Suppressor macrophage treated with lipopolysaccharide for 1 hour (primary cell): ENCODE measurements around the gene MZT2A.
A peak's percentile ranks its signal among the peaks of the same experiment; 100 is the strongest.
"Not testable (repeated sequence)": the region's sequence is repeated elsewhere in the genome, so short reads cannot be mapped to it uniquely, and the experiment has no call there.

Experiments used
- DNase-seq, 3 donors: peaks; one replicate each; pipeline ENCODE4 v3.0.0-alpha.2; 2020 to 2022

The MZT2A gene, protein sequence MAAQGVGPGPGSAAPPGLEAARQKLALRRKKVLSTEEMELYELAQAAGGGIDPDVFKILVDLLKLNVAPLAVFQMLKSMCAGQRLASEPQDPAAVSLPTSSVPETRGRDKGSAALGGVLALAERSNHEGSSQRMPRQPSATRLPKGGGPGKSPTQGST

DNA sequence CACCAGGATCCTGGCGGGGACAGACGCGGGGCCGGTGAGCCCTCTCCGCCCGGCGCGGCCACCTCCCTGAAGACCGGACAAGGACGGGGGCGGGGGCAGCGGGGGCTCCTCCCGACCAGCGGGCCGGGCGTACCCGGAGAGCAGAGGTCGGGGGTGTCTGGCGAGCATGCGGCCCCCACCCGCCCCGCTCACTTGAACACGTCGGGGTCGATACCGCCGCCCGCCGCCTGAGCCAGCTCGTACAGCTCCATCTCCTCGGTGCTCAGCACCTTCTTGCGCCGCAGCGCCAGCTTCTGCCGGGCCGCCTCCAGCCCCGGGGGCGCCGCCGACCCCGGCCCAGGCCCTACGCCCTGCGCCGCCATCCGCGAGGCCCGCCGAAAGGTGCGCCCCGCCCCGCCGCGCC is at the start of gene MZT2A:
MZT2A (minus strand) TSS at position 383 of the 403 bp plus-strand sequence; CDS start at position 362, 21 bp downstream.
- not testable (repeated sequence) for DNase-seq

DNA sequence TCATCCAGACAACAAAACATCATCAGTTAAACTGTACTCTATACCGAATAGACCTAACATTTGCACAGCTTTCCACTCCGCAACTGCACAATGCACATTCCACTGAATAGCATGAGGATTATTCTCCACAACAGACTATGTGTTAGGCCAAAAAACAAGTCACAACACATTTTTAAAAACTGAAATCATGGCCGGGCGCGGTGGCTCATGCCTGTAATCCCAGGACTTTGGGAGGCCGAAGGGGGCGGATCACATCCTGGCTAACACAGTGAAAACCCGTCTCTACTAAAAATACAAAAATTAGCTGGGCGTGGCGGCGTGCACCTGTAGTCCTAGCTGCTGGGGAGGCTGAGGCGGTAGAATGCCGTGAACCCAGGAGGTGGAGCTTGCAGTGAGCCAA is 46.7 kb upstream of the MZT2A start:
- DNase-seq = not testable (repeated sequence)

DNA sequence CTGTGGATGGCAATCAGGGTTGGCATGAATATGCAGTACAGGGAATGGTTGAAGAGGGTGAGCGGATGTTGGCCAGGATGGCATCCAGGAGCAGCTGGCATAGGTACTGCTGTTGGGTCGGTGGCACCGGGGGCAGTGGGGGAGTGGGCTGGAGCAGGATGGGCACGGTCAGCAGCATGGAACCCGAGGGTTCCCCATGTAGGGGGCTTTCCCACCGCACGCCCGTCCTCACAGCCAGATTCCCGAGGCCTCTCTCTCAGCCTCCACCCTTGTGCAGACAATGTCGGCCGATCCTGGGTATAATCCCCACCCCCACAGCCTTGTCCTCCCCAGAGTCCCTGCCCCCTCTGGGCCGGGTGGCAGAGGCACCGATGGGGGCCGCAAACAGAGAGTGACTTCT is 44.6 kb upstream of the MZT2A start:
- DNase-seq = not testable (repeated sequence)

DNA sequence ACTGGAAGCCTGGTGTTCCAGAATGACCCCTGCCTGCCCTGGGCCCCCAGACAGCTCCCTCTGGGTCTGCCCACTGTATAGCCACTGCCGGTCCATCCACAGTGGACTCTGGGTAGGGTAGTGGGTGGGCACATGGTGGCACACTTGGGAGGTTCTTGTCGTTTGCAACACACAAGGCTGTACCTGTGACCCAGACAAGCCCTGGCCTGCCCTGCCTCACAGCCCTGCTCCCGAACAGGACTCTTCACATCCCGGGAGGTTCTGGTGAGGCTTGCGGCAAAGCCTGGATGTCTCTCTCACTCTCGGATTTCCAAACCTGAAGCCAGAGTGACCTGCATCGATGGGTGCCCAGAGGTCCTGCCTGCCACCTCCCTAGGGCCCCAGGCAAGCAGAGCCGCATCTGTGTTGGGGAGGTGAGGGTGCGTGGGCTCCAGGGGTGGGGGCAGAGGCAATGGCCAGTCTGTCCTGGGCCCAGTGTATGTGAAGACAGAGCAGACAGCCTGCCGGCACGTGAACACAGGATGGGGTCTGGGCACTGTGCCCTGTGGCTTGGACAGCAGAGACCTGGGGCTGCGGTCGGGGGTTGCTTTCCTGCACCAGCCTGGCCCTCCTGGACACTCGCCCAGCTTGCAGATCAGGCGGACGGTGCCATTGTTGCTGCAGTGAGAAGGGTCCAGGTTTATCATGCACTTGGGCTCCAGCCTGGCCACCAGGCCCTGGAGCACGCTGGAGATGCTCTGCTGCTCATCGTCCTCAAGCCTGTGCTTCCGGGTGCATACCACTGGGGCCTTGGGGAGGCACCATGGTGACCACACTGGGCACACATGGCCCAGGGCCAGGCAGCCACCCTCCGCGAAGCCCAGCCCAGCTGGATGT is 44.0 kb upstream of the MZT2A start:
- not testable (repeated sequence) for DNase-seq

DNA sequence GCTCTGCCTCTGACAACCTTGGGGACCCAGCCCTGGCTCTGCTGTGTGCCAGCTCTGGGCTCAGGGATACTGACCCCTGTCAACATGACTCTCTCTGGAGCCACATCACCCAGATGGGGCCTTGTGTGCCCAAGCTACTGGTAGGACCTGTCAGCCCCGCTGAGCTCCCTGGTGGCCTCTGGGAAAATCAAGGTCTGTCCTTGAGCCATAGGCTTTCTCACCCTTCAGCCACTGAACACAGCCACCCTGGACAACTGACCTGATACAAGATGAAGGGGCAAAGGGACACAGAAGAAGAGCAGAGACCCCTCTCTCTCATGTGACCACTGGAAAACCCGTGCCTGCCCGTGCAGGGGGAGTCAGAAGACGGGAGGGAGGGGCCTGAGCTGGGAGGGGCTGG is 43.3 kb upstream of the MZT2A start:
- DNase-seq = no peak

DNA sequence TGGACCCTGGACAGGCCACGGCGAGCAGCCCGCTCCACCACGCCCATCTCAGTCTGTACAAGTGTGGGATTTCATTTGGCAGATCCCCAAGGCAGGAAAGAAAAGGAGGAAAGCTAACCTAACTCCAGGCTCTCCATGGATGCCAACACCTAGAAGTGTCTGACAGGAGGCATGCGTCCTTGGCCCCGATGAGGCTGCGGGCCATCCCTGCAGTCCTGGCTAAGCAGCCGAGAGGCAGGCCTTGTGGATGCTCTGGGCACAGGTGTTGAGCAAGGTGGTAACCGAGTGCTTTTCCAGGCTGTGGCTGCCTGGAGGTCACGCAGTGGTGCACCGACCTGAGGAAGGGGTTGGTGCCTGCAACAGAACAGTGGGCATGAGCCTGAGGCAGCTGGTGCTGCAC is 42.8 kb upstream of the MZT2A start:
- not testable (repeated sequence) for DNase-seq

DNA sequence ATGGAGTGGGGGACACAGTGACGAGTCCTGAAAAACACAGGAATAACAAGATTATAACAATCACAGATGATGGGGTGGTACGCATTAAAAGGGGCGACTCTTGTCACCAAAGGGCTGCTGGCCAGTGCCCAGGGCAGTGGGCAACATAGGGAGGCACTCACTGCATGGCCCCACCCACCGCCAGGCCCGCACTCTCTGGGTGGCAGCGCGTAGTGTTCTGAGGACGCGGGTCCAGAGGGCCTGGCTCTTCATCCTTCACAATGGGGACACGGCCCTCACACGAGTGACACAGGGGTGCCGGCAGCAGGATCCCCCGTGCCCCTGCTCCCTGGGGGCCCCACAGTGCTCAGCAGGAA is 42.1 kb upstream of the MZT2A start:
- DNase-seq = not testable (repeated sequence)

DNA sequence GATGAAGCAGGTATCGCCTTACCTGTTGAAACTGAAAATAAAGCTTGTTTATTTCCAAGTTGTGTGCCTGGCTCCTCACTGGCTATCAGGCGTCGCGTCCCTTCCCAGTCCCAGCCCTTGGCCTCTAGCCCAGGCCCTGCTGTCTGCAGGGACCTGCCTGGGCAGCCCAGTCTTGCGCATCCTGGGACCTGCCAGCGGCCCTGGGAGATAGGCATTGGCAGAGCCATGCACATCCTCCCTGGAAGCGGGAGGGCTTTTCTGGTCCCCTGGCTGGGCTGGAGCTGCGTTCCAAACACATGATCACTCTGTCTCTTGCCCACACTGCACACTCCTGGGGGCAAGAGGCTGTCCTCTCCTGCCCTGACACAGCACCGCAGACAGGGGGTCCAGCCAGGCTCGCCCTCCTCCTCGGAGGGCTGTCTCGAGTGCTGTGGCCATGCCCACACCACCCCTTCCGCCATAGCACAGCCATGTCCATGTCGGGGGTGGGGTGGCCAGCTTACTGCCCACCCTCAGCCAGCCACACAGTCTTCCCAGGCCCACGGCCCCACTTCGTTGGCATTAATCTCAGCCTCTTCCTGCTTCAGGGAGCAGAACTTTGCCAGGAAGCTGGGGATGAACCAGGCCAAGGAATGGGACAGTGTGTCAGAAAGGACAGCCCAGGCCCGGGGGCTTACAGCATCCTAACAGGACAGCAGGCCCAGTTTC is 41.6 kb upstream of the MZT2A start:
- not testable (repeated sequence) for DNase-seq

DNA sequence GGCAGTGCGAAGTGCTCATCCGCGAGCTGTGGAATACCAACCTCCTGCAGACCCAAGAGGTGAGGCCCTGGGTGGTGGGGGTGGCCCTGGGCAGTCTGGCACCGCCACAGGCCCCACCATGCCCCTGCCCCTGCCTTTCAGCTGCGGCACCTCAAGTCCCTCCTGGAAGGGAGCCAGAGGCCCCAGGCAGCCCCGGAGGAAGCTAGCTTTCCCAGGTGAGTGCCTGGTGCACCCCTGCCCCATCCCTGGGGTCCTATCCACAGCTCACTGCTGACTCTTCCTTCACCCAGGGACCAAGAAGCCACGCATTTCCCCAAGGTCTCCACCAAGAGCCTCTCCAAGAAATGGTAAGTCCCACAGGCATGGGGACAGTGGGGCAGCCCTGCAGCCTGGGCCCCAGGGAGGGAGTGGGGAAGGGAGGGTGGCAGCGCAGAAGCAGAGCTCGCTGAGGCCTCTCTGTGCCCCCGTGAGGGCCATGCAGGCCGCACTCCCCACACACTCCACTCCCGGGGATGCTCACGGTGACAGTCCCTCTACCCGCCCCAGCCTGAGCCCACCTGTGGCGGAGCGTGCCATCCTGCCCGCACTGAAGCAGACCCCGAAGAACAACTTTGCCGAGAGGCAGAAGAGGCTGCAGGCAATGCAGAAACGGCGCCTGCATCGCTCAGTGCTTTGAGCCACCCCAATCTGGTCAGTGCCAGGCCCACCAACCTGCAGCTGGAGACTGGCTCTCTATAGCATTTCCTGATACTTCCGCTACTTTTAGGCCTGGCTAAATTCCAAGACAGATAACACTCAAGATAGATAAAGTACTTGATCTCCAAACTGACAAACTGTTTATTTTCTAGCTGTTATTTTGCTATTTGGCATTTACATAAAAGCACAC is 40.8 kb upstream of the MZT2A start:
- not testable (repeated sequence) for DNase-seq

DNA sequence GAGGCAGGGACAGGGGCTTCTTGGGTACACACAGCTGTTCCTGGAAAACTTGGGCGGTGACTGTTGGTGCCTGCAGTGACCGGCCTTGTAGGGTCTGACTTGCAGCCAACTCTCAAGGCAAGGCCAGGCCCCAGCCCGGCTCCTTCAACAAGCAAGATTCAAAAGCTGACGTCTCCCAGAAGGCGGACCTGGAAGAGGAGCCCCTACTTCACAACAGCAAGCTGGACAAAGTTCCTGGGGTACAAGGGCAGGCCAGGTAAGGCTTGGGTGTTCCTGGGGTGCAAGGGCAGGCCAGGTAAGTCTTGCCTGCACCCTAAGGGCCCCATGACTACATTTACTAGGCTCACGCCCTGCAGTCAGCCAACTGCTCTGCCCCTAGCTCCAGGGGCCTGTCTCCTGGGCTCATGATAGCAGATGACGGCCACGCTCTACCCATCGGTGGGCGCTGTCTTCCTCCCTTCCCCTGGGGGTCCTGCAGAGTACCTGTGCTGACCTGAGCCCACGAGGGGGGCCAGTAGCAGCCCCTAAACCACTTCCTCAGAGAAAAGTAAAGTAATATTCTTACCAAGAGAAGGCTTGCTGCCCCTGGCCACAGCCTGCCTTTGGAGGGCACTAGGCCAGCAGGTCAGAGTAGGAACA is 39.5 kb upstream of the MZT2A start:
- DNase-seq = not testable (repeated sequence)

DNA sequence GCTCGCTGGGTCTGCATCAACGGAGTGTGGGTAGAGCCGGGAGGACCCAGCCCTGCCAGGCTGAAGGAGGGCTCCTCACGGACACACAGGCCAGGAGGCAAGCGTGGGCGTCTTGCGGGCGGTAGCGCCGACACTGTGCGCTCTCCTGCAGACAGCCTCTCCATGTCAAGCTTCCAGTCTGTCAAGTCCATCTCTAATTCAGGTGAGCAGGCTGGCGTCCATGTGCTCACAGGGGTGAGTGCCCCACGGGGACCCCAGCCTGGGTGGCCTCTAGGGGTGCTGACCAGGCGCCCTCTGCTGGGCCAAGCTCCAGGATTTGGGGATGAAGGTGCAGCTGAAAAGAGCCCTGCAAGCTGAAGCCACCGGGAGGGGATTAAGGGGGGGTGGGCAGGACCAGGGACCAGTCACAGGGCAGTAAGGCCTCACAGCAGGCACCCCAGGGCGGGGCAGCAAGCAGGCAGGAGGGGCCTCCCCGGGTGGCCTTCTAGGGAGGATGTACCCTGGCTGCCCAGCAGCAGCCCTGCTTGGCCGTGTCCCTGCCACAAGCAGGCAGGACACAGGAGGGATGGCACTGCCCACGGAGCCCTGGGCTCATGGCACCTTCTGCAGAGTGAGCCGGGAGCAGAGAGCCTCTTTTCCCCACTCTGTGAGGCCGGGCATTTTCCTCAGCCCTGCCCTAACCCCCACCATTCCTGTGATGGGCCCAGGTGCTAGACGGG is 38.6 kb upstream of the MZT2A start:
- DNase-seq = not testable (repeated sequence)

DNA sequence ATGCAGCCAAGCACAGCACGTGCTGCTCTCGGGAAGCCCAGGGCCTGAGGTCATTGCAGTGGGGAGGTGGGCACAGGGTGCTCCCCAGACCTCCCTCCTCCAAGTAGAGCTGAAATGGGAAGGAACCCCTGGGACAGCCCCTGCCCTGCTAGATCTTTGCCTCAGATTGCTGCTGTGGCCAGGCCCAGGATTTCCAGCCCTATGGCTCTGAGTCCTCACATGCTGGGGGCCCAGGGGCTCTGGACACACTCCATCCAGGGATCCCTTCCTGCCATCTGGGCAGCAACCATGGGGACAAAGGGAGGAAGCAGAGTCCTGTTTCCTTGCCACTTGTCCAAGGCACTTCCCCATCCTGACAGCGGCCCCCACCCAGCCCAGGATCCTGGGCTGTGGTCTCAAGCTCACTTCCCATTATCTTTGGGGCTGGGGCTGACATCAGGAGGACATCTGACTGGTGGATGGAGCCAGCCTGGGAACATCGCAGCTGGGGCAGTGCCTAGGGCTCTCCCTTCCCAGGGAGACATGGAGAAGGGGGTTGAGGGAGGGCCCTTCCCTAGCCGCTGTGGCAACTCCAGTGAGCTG is 37.8 kb upstream of the MZT2A start:
- not testable (repeated sequence) for DNase-seq

DNA sequence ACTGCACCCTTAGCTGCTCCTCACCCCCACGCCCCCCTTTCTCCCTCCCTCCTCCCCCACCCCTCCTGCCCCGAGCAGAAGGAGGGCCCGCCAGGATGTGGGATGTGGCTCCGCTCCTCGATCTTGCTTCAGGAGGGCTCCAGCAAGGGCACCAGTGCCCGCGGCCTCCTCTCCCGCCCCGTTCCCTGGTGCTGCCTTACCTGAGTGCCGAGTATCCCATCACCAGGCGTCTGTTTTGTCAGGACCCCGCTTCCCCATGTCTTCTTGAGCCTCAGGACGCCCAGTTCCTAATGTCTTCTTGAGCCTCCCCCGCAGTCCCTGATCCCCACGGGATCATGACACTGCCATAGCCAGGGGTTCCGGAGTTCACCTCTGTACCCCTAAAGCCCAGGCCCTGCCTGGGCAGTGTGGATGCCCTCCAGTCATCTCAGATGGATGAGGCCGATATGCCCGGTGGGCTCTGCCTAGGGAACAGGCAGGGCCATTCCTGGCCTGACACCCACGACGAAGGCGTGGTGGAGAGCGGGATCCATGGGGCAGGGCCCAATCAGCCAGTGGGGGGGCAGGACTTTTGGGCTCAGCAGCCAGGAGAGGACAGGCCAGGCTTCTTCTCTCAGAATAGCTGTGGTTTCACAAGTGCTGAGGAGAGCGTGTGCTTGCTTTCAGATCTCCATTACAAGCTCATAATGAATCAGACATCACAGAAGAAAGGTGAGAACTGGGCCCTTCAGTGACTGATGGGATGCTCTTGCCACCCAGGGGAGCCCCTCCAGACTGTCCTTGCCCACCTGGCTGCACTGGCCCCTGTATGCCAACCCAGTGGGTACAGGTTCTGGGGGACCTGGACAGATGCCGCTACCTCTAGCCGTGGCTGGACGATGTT is 37.0 kb upstream of the MZT2A start:
- DNase-seq = not testable (repeated sequence)

DNA sequence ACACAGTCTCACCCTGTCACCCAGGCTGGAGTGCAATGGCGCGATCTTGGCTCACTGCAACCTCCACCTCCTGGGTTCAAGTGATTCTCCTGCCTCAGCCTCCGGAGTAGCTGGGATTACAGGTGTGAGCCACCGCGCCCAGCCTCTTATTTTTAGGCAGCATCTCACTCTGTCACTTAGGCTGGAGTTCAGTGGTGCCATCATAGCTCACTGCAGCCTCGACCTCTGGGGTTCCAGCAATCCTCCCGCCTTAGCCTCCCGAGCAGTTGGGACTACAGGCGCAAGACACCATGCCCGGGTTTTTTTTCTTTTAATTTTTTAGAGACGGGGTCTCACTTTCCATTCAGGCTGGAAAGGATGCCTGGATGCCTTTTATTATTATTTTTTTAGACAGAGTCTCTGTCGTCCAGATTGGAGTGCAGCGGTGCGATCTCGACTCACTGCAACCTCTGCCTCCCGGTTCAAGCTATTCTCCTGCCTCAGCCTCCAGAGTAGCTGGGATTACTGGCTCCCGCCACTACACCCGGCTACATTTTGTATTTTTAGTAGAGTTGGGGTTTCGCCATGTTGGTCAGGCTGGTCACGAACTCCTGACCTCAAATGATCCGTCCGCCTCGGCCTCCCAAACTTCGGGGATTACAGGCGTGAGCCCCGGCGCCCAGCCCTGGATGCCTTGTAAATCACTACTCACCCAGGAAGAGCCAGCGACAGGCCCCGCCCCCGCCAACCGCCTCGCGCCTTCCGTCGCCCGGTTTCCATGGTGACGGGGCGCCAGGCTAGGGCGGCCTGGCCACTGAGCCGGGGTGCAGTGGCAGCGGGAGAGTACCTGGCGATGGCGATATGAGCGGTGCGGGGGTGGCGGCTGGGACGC is 35.2 kb upstream of the MZT2A start, which contains the start of gene CCDC74A:
CCDC74A (plus strand) TSS at position 758 of the 871 bp plus-strand sequence; CDS start at position 841, 83 bp downstream.
- peak; percentile 66 to 88 (median 73) for DNase-seq

DNA sequence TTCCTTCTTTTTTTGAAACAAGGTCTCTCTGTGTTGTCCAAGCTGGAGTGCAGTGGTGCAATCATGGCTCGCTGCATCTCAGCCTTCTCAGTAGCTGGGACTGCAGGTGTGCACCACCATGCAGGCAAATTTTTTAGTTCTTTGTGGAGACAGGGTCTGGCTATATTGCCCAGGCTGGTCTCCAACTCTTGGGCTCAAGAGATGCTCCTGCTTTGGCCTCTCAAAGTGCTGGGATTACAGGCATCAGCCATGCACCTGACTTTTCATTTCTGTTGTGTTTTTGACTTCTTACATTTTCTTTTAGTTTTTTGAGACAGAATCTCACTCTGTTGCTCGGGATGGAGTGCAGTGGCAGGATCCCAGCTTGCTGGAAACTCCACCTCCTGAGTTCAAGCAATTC is 33.1 kb upstream of the MZT2A start:
- not testable (repeated sequence) for DNase-seq

DNA sequence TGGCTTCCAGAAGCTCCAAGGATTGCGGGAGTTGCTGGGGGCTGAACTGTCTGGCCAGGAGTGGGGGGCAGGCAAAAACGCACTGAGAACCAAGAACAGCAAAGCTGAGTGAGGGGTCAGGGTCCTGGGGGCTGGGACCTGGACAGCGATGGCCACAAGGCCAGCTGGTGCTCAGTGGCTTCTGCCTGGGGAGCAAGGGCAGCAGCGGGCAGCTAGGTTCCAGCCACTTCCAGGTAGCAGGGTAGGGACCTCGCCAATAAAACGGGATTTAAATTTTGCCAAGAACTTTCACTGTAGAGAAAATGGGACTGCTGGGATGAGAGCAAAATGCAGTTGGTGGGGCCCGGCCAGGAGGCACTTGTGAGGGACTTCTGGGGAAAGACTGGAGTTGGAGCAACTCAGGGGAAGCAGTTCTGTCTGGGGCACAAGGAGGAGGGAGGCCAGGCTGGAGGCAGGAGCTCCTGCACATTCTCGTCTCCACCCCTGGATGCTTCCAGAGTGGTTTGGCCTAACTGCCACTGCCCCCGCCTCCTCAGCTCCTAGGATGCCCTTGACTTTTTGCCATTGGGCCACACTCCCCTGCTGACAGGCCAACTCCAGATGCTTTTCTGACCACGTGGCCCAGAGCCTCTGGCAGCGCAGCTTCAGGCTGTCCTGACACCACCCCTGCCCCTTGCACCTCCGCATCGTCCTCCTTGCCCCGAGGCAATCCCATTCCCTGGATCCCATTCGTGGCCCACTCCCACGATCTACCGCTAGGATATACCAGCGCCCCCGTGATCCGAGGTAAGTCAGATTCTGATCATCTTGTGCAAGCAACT is 30.0 kb upstream of the MZT2A start:
- DNase-seq = no peak

DNA sequence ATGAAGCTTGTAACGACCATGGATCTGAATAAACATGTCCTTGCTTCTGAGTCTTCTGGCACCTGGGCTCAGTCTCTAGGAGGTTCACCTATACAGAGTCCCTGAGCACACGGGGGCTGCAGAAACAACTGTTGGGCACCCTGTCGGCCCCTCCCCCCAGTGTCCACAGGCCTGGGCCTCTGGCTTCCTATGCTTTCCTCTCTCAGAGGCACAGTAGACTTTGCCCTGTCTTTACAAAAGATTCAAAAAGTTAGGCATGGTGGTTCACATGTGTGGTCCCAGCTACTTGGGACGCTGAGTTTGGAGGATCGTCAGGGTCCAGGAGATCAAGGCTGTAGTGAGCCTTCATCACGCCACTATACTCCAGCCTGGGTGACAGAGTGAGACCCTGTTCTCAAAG is 29.3 kb upstream of the MZT2A start:
- DNase-seq = not testable (repeated sequence)

DNA sequence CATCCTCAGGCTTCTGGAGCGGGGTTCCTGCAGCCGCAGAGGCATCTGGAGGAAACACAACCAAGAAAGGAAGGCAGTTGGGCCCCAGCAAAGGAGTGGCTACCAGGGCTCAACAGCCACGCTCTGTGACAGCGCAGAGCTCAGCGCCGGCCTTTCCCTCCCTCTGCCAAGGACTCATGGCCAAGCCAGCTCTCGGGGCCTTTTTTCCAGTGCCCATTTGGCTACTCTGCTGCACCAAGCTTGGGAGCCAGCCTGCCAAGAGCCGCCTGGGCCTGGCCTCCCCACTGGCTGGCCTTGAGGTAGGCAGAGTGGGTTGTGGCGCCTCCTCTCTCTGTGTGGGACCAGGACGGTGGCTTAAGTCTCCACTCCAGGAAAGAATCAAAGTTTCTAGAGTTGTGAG is 28.3 kb upstream of the MZT2A start:
- DNase-seq = no peak
